HG03432 (cell line): ENCODE results near the gene WDR27.
"Not testable (repeated sequence)": the region's sequence is repeated elsewhere in the genome, so short reads cannot be mapped to it uniquely, and the experiment has no call there.

Experiments used
- ATAC-seq: cut with Tn5 transposase; IDR thresholded peaks from one replicate; pipeline ENCODE4 v1.9.1; 2021; ENCODE audit warnings: mild to moderate bottlenecking, moderate library complexity; ENCODE audit not compliant: unreplicated experiment

The WDR27 gene

DNA sequence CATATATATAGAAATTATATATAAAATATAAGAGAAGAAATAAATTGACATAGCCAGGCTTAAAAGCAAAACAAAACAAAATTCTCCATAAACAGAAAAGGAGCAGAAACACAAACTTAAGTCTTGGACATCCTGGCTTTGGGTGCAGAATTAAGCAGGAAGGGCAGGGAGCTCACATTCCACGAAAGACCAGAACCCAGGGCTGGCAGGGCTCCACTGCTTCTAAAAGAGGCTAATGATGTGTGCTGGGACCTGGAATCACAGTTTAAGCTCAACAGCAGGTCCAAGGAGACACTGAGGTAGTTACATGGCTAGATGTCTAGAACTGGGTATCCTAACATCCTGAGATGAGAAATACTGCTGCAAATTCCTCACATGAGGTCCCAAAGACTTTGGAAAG lies 210.3 kb downstream of the WDR27 start:
- ATAC-seq, result no peak

DNA sequence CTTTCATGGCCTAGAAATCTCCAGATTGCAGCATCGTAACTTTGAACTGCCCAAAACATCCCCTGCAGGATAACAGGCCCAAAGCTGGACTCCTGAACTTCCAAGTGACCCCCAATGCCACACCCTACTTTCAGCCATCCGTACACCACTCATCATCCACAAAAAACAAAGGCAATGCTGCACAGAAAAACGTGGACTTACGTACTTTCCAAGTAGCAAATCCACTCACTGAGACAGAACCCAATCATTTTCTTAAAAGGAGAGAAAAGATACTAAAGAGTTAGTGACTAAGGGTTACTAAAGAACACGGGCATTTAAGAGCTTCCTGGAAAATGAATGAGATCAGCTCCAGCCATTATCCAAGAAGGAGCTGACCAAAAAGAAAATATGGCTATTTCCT lies 211.0 kb downstream of the WDR27 start:
- no peak for ATAC-seq

- ATAC-seq, result no peak
Observed at GRCh38 chr6:169490246-169490641, 211.6 kb downstream of the WDR27 start.

- no peak for ATAC-seq
Observed at GRCh38 chr6:169489563-169490245, 212.1 kb downstream of the WDR27 start.

DNA sequence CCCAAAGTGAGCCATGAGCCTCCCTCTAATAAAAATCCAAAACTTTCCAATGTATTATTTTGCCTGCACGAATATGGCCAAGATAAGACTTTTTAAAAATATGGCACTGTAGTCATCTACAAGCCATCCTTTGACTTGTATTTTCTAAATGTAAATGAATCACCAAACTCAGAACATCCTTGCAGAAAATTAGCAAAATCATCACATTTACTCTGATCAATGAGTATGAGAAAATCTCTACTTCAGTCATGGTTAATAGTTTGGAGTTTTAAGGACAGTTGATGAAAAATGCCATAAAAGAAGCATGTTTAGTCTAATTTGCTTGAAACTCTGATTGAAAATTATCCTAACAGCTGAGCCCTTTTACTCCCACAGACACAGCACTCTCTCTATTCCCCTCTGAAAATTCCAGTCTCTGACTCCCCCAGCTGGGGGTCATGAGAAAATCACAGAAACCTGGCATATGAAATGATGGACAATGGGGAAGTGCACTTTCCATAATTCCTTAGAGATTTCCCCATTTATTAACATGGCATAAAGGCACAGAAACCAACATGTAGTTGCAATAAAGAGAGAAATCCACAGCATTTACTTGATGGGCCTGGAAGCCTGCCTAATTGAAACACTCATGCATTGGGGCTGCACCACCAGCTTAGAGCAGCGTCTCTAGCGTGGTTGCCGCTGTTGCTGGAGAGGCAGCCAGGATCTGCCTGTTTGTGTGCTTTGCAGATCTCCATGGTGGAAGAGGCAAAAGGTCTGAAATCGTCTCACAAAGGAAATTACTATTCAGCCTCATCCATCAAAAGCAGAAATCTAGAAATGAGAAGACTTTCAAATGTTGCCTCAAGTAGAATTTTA lies 214.0 kb downstream of the WDR27 start:
- no peak for ATAC-seq

DNA sequence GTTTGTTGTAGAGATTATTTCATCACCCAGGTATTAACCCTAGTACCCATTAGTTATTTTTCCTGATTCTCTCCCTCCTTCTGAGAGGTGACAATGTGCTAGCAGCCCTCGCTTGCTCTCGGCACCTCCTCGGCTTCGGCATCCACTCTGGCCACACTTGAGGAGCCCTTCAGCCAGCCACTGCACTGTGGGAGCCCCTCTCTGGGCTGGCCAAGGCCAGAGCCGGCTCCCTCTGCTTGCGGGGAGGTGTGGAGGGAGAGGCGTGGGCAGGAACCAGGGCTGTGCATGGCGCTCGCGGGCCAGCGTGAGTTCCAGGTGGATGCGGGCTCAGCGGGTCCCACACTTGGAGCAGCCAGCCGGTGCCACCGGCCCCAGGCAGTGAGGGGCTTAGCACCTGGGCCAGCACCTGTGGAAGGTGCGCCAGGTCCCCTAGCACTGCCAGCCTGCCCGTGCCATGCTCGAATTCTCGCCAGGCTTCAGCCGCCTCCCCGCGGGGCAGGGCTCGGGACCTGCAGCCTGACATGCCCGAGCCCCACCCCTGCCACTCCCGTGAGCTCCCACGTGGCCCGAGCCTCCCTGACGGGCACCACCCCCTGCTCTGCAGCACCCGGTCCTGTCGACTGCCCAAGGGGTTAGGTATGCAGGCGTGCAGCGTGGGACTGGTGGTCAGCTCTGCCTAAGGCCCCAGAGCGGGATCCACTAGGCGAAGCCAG lies 221.9 kb downstream of the WDR27 start:
- no peak for ATAC-seq

GRCh38 chr6:169474362-169474761 lies 227.5 kb downstream of the WDR27 start:
- no peak for ATAC-seq

DNA sequence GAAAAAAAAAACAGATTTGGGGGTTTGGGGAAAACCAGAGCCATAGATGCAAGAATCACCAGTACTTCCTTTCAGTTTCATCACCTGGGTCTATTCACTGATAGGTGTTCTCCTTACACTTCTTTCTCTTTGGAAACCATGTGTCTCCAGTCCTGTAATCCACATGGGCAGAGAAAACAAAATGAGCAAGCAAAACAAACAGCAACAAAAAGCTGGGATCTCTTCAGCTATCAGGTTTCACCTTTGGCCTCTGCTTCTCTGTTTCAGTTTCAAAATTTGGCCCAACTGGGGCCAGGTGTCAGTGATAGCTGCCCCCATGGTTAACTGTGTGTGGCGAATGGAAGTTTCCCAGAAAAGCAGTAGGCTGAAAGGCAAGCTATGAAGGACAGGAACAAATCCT lies 228.2 kb downstream of the WDR27 start:
- peak; percentile 55 for ATAC-seq

GRCh38 chr6:169472786-169473416 lies 228.9 kb downstream of the WDR27 start:
- ATAC-seq, result no peak

DNA sequence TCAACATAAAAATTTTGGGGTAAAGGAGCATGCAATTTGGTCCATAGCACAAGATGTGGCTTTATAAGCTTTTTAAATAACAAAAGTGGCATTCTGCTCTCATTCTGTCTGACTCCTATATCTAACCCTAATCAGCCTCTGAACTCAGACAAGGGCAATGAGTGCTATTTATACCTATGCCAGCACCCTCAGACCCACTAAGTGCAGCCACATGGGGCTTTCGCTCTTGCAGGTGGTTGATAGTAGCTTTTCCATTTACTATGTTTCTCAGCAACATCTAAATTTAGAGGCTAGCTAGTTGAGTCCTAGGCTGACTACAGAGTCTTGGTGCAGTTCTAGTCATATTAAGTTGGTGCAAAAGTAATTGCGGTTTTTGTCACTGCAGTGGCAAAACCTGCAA lies 231.0 kb downstream of the WDR27 start:
- ATAC-seq, result no peak

DNA sequence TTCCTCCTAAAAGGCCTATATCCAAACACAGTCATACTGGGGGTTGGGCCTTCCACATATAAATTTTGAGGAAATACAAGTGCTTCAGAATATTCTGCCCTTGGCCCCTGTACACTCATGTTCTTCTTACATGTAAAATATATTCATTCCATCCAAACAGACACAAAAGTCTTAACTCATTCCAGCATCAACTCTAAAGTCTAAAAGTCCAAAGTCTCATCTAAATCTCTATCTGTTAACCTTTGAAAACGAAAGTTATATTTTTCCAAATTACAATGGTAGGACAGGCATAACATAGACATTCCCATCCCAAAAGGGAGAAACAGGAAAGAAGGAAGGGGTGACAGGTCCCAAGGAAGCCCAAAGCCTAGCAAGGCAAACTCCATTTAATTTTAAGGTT lies 232.8 kb downstream of the WDR27 start:
- ATAC-seq, result no peak

- not testable (repeated sequence) for ATAC-seq
Observed at GRCh38 chr6:169467755-169468154, 234.1 kb downstream of the WDR27 start.

DNA sequence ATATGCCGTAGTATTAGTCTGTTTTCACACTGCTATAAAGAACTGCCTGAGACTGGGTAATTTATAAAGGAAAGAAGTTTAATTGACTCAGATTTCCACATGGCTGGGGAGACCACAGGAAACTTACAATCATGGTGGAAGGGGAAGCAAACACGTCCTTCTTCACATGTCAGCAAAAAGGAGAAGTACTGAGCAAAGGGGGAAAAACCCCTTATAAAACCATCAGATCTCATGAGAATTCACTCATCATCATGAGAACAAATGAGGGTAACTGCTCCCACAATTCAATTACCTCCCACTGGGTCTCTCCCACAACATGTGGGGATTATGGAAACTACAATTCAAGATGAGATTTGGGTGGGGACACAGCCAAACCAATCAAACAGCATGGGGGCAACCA lies 235.6 kb downstream of the WDR27 start:
- ATAC-seq, result not testable (repeated sequence)

- ATAC-seq, result no peak
Observed at GRCh38 chr6:169457762-169458161, 244.1 kb downstream of the WDR27 start.

DNA sequence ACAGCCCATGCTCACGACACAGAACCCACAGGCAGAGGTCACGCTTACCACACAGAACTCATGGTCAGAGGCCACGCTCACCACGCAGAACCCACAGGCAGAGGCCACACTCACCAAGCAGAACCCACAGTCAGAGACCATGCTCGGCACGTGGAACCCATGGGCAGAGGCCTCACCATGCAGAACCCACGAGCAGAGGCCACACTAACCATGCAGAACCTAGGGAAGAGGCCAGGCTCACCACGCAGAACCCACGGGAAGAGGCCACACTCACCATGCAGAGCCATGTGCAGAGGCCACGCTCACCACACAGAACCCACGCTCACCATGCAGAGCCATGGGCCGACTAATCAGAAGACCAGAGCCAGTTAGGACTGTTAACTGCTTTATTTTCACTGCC lies 245.0 kb downstream of the WDR27 start:
- ATAC-seq, result no peak

DNA sequence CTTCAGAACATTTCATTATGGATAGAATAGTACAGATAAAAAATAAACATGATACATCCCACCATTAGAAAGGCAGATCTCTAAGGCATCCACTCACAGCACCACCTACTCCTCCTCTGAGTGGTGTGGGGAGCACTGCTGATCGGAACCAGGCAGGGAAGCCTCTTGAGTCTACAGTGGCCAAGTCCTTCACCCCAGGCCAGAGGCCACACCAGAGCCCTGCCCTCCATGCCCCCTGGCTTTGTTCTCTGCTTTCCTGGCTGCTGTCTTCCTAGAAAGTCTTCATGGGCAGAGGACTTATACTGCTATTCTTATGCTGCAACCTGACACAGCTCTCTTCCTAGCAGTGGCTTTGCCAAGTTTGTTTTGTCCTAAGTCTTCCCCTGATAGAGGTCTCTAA lies 246.4 kb downstream of the WDR27 start:
- ATAC-seq, result no peak

DNA sequence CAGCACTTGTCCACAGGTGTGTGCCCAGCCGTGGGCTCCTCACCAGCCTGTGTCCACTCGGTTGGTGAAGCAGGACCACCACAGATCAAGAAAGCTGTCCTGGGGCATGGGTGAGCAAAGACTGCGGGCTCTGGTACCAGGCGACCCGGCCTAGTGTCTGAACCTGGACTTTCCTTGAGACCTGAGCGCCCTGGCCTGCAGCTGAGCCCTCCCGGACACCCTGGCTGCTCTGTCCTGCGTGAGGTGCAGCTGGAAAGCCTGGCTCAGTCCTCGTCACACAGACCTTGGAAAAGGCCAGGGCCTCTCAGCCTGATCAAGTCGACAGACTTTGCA lies 247.0 kb downstream of the WDR27 start:
- ATAC-seq, result no peak

- ATAC-seq, result no peak
Observed at GRCh38 chr6:169454204-169454871, 247.5 kb downstream of the WDR27 start.

GRCh38 chr6:169452869-169453620 lies 248.8 kb downstream of the WDR27 start:
- ATAC-seq, result no peak
